Stimulated activated CD4-positive, alpha-beta T cell treated with anti-CD3 and anti-CD28 coated beads, TNF-alpha, amount 100 ng/mL, for 4 hours (primary cell): Measurements from ENCODE around the gene DAPK1.

Experiments used
- DNase-seq, 3 experiments: peaks; one replicate each; pipeline ENCODE4 v3.0.0-alpha.2; 2020; ENCODE audit warnings: low read depth in 3 of 3

The DAPK1 gene

GRCh38 chr9:87613265-87614111 is 115.8 kb downstream of the DAPK1 start:
- DNase-seq, result no peak

GRCh38 chr9:87614397-87614796 is 116.7 kb downstream of the DAPK1 start:
- DNase-seq, result no peak

- DNase-seq, result no peak
These were observed 117.5 kb downstream of the DAPK1 start for GRCh38 chr9:87615136-87615535.

DNA sequence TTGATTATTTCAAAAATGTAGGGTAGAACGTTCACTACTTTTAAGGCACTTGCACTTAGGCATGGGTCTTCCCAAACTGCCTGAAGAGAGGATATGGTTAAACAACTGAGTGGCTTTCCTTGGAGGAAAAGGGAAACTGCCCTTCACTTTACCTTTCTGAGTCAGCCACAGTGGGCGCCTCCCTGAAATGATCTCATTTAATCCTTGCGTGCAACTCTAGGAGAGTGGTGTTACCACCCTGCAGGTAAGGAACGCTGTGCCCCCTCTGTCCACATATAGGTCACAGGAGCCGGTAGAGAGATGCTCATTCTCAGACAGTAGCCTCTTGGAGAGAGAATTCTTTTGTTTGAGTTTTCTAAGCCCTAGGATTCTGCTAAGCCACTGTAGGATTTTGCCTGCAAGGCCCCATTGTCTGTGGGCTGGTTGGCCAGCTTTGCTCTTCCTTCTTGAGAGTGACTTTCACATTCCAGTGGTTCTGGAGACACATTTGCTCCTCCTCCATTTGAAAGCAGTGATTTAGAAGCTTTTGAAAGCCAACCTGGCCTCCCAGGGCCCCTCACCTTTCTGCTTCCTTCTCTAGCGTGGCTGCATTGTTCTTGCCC is 118.0 kb downstream of the DAPK1 start:
- DNase-seq, result no peak

- no peak for DNase-seq
These were observed 120.6 kb downstream of the DAPK1 start for GRCh38 chr9:87618226-87618625.

GRCh38 chr9:87618931-87619330 is 121.3 kb downstream of the DAPK1 start:
- DNase-seq, result no peak

DNA sequence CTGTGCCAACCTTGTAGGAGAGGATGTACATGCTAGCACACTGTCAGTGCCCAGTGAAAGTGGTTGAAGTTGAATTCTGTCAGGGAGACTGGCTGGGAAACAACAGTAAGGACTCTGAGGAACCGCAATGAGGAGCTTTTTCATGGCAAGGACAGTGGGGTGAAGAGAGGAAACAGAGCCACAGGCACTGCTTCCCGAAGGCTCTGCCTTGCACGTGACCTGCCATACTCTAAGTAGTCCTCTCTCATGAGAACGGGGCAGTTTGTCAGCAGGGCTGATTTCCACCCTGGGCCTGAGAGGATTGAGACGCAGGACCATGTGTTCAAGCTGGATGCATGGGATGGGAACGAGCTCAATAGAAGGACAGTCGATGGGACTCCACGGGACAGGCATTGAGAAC is 121.7 kb downstream of the DAPK1 start:
- no peak for DNase-seq

- DNase-seq, result no peak
These were observed 123.2 kb downstream of the DAPK1 start for GRCh38 chr9:87620731-87621322.

DNA sequence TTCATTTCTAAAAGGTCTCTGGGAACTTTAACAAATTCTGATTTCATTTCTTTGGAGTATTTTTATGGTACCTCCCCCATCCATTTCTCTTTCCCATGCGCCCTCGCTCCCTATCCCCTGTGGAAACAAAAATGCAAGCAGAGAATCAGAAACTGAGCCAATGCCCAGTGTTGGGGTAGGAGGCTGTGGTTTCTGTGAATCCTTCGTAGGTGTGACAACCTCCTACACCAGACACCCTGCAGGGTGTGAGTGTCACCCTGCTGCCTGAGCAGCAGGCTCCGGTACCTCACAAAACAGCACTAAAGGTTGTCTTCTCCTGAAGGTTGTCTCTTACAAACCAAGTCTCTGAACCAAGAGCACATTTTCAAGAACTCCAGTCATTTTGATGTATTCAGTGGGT is 124.4 kb downstream of the DAPK1 start:
- DNase-seq, result no peak

DNA sequence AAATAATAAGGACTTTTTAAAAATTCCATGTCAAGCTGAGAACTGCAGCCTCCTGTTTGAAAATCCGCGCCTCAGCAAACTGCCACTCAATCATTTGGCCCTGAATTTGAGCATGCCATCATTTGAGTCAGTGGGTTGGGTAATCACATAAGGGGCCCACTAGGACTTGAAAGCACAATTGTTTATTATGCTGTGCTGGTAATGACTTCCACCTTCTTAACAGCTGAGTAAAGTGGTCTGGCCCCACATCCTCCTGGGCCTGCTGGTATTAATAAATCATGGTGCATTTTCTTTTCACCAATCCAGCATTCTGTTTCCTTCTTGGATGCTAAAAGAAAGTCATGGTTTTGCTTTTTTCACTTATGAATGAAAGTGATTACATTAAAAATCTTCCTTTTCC is 125.3 kb downstream of the DAPK1 start:
- DNase-seq, result no peak

GRCh38 chr9:87628346-87628745 is 130.7 kb downstream of the DAPK1 start:
- DNase-seq, result no peak

GRCh38 chr9:87629104-87629503 is 131.4 kb downstream of the DAPK1 start:
- no peak for DNase-seq

GRCh38 chr9:87630266-87630665 is 132.6 kb downstream of the DAPK1 start:
- no peak for DNase-seq

DNA sequence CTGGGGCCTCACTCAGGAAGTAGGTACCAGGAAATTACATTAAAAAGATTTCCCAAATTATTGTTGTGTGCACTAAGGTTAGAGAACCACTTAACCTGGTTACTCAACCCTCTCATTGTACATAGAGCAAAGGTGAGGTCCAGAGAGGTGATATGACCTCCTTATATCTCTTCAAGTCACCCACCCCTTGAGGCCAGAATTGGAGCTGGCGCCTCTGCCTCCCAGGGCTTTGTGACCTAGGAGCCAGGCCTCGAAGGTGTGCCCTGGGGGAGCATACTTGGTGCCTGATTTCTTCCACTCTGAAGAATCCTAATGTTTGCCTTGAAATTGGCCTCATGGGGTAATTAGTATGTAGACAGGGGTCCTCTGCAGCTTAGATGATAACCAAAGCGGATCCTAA is 133.2 kb downstream of the DAPK1 start:
- no peak for DNase-seq

GRCh38 chr9:87635656-87636501 is 138.2 kb downstream of the DAPK1 start:
- no peak for DNase-seq

DNA sequence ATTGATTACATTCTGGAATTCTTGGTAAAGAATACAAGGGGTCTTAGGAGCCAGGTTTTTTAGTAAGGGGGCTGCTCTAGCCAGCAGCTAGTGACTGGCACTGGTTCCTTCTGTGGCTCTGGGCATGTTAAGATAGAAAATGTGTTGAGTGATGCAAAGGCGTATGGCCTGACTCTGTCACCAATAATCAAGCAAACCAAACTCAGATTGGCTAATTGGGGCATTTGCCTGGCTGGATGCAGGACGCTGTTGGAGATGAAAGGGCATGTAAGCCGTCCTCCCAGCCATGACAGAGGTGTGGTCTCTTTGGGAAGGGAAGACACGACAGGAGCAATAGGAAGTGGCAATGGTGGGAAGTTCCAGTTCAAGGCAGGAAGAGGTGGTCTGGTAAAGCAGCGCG is 140.6 kb downstream of the DAPK1 start:
- DNase-seq, result no peak

GRCh38 chr9:87639949-87640348 is 142.3 kb downstream of the DAPK1 start:
- DNase-seq, result no peak

GRCh38 chr9:87640385-87640795 is 142.7 kb downstream of the DAPK1 start:
- no peak for DNase-seq

GRCh38 chr9:87641067-87641466 is 143.4 kb downstream of the DAPK1 start:
- no peak for DNase-seq

- DNase-seq, result no peak
These were observed 144.9 kb downstream of the DAPK1 start for GRCh38 chr9:87642330-87643106.

DNA sequence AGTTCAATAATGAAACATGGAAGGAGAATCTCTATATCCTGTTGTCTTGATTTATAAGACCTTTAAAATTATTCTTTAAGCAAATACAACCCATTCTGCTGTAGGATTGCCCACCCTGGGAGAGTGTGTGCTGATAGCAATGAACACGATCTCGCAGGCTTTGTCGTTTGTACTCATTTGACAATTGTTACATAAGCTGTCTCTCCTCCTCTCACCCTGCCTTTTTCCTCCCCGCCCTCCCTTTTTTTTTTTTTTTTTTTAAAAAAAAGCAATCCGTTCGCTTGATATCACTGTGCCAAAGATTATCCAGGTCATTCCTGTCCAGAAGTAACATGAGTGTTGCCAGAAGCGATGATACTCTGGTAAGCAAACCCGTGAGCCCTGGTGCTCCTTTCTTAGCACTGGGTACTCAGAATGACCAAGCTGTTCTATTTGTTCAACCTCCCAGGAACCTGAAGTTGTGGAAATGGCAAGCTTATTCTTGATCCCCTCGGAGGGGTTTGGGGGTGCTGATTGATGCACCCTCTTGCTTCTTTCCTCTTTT is 145.5 kb downstream of the DAPK1 start:
- no peak for DNase-seq
